Esophagus mucosa (tissue), 1 donor: ENCODE data around the gene TENM4. TPM values are rescaled to one million over a fixed set of nuclear protein-coding genes. Genes with fewer than 3 reads are reported as not detected.

Experiments
- ATAC-seq: fragments of 200-7000 bp; cut with Tn5 transposase; one replicate; pipeline ENCODE4 v1.9.1; 2020
- total RNA-seq: library from RNA; stranded (reverse); gene quantifications from one replicate; pipeline ENCODE4 v1.2.4, GENCODE V29; 2023
- donor health status: DM: yes; HTN: yes; CAD: no.

The TENM4 gene
- total RNA-seq, 1 donor from 2014 or later = 21.8 TPM

- no peak for ATAC-seq
Measured at GRCh38 chr11:79113054-79113690, 327.7 kb downstream of the TENM4 start.

GRCh38 chr11:79110796-79111195 lies 330.0 kb downstream of the TENM4 start:
- no peak for ATAC-seq

GRCh38 chr11:79110321-79110720 lies 330.5 kb downstream of the TENM4 start:
- no peak for ATAC-seq

GRCh38 chr11:79108851-79109250 lies 332.0 kb downstream of the TENM4 start:
- no peak for ATAC-seq

GRCh38 chr11:79102840-79103239 lies 338.0 kb downstream of the TENM4 start:
- ATAC-seq = no peak

GRCh38 chr11:79101656-79102055 lies 339.2 kb downstream of the TENM4 start:
- ATAC-seq = no peak

- peak; percentile 82 for ATAC-seq
Measured at GRCh38 chr11:79100093-79100910, 340.5 kb downstream of the TENM4 start.

GRCh38 chr11:79098146-79098545 lies 342.7 kb downstream of the TENM4 start:
- no peak for ATAC-seq

- no peak for ATAC-seq
Measured at GRCh38 chr11:79097246-79097875, 343.5 kb downstream of the TENM4 start.

- no peak for ATAC-seq
Measured at GRCh38 chr11:79095424-79095823, 345.4 kb downstream of the TENM4 start.

GRCh38 chr11:79094616-79095015 lies 346.2 kb downstream of the TENM4 start:
- ATAC-seq = no peak

GRCh38 chr11:79092791-79093353 lies 348.0 kb downstream of the TENM4 start:
- peak; percentile 95 for ATAC-seq

- ATAC-seq = no peak
Measured at GRCh38 chr11:79090191-79090705, 350.6 kb downstream of the TENM4 start.

- ATAC-seq = no peak
Measured at GRCh38 chr11:79089601-79090000, 351.2 kb downstream of the TENM4 start.

- no peak for ATAC-seq
Measured at GRCh38 chr11:79088967-79089366, 351.9 kb downstream of the TENM4 start.

GRCh38 chr11:79087961-79088318 lies 352.9 kb downstream of the TENM4 start:
- no peak for ATAC-seq

- ATAC-seq = peak; percentile 24
Measured at GRCh38 chr11:79087238-79087960, 353.4 kb downstream of the TENM4 start.

- peak; percentile 73 for ATAC-seq
Measured at GRCh38 chr11:79086056-79086455, 354.8 kb downstream of the TENM4 start.

GRCh38 chr11:79084382-79084781 lies 356.4 kb downstream of the TENM4 start:
- no peak for ATAC-seq

GRCh38 chr11:79083352-79083751 lies 357.5 kb downstream of the TENM4 start:
- no peak for ATAC-seq

- no peak for ATAC-seq
Measured at GRCh38 chr11:79082907-79083306, 357.9 kb downstream of the TENM4 start.

GRCh38 chr11:79082280-79082679 lies 358.6 kb downstream of the TENM4 start:
- no peak for ATAC-seq
